ENCODE data around the gene FHIT. TPM values are rescaled to one million over a fixed set of nuclear protein-coding genes. Genes with fewer than 3 reads are reported as not detected.
"Not testable (repeated sequence)": the region's sequence is repeated elsewhere in the genome, so short reads cannot be mapped to it uniquely, and the experiment has no call there.

The FHIT gene
- total RNA-seq, 2 experiments from 2014 or later = 86.0 to 90.6 TPM

DNA sequence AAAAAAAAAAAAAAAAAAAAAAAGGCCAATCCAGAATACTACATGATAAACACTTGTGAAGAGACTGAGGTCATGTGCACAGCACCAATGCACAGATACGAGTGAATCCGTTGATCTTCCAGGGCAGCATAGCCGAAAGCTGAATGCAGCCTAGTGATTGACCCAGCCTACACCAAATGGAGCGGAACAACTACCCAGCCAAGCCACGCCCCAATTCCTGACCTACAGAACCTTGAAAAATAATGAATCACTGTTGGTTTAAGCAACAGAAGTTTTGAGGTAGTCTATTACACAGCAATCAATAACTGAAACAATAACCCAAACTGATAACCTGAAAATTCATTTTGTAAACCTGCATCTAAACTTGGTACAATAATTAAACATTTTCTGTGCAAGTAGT lies 361.0 kb downstream of the FHIT start:
- Histone ChIP-seq H3K4me1 (ENCODE audit: insufficient read depth, low read length) (no peaks in the 10 kb centered on the region), H3K36me3 (ENCODE audit: insufficient read depth, low read length) (no peaks in the 10 kb centered on the region), H3K4me3 (ENCODE audit: low read length) (no peak overlapping the region), H3K27ac (ENCODE audit: low read depth in 1 of 2, low read length in 2 of 2) (no peak overlapping the region), H3K9me3 (ENCODE audit: control insufficient read depth in 1 of 2, insufficient read depth in 1 of 2, low read length in 2 of 2) (no peaks in the 10 kb centered on the region), H3K27me3 (ENCODE audit: control insufficient read depth in 1 of 2, insufficient read depth in 2 of 2, low read length in 2 of 2) (no peaks in the 10 kb centered on the region)
- intact Hi-C loops (cut with DNase I, micrococcal nuclease) = no loop called here
- POLR2A ChIA-PET = no interaction called here
- Mint-ChIP-seq H3K36me3 (ENCODE audit: low read depth) (no peaks in the 10 kb centered on the region), H3K27ac (no peak overlapping the region), H3K4me1 (ENCODE audit: low read depth) (no peaks in the 10 kb centered on the region), H3K4me3 (no peak overlapping the region), H3K27me3 (no peaks in the 10 kb centered on the region), H3K9me3 (no peaks in the 10 kb centered on the region)
- DNase-seq = no peak
- no peak for ATAC-seq (ENCODE audit: poor library complexity)
- no peak for TF ChIP-seq CTCF (IDR thresholded peaks at IDR 0.05)
- CTCF ChIA-PET = interaction anchor here (0.6 kb wide), 1 partner anchor 361 kb away, joined by 3 read pairs; the partner anchor contains the start of gene FHIT

DNA sequence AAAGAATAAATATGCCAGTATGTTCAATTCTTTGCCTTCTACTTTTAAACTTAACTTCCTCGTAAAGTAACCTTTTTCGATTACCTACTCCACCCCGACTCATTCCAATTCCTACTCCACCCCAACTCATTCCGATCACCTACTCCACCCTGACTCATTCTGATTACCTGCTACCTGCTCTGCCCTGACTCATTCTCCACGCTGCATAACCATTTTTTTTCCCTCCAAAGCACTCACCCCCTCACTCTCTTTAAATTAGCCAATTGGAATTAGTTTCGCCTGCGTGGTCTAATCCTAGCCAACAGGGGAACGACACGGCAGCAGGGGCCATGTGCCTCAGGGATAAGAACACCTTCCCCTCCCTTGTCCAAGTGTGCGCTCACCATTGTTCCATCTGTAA lies 362.3 kb downstream of the FHIT start:
- H3K27me3 Mint-ChIP-seq; H3K4me1 Mint-ChIP-seq (ENCODE audit: low read depth); ATAC-seq (ENCODE audit: poor library complexity); intact Hi-C loops (cut with DNase I, micrococcal nuclease); H3K27ac ChIP-seq (ENCODE audit: low read depth in 1 of 2, low read length in 2 of 2); H3K36me3 ChIP-seq (ENCODE audit: insufficient read depth, low read length); H3K4me1 ChIP-seq (ENCODE audit: insufficient read depth, low read length); DNase-seq; H3K9me3 Mint-ChIP-seq; H3K36me3 Mint-ChIP-seq (ENCODE audit: low read depth); CTCF ChIA-PET; H3K27ac Mint-ChIP-seq; H3K4me3 Mint-ChIP-seq; POLR2A ChIA-PET; H3K9me3 ChIP-seq (ENCODE audit: control insufficient read depth in 1 of 2, insufficient read depth in 1 of 2, low read length in 2 of 2); H3K4me3 ChIP-seq (ENCODE audit: low read length); H3K27me3 ChIP-seq (ENCODE audit: control insufficient read depth in 1 of 2, insufficient read depth in 2 of 2, low read length in 2 of 2): not testable (repeated sequence)

DNA sequence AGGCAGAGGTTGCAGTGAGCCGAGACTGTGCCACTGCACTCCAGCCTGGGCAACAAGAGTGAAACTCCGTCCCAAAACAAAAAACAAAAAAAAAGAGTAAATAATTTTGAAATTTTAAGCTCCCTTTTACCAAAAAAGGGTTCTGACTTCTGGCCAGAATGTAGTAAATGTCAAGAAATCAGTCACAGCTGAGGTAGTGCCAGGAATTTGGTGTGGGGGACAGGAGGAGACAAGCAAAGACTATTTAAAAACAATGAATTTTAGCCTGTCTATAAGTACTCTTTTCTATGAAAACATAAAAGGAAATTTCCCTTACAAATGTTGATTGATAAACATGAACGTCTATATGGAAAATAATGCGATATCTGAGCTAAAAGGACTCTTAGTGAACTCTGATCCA lies 363.7 kb downstream of the FHIT start:
- Mint-ChIP-seq H3K4me3 (no peak overlapping the region), H3K36me3 (ENCODE audit: low read depth) (no peaks in the 10 kb centered on the region), H3K4me1 (ENCODE audit: low read depth) (no peaks in the 10 kb centered on the region), H3K27me3 (no peaks in the 10 kb centered on the region), H3K27ac (no peak overlapping the region), H3K9me3 (peaks cover 5% of the 10 kb centered on the region)
- intact Hi-C loops (cut with DNase I, micrococcal nuclease) = no loop called here
- no peaks in the 10 kb centered on the region for H3K4me1 ChIP-seq (ENCODE audit: insufficient read depth, low read length)
- no peaks in the 10 kb centered on the region for H3K9me3 ChIP-seq (ENCODE audit: control insufficient read depth in 1 of 2, insufficient read depth in 1 of 2, low read length in 2 of 2)
- no peak overlapping the region for H3K27ac ChIP-seq (ENCODE audit: low read depth in 1 of 2, low read length in 2 of 2)
- ATAC-seq (ENCODE audit: poor library complexity) (no peak), DNase-seq (no peak)
- ChIA-PET POLR2A (no interaction called here), CTCF (no interaction called here)
- no peak overlapping the region for H3K4me3 ChIP-seq (ENCODE audit: low read length)
- no peaks in the 10 kb centered on the region for H3K27me3 ChIP-seq (ENCODE audit: control insufficient read depth in 1 of 2, insufficient read depth in 2 of 2, low read length in 2 of 2)
- no peaks in the 10 kb centered on the region for H3K36me3 ChIP-seq (ENCODE audit: insufficient read depth, low read length)
- TF ChIP-seq CTCF (IDR thresholded peaks at IDR 0.05) = no peak

DNA sequence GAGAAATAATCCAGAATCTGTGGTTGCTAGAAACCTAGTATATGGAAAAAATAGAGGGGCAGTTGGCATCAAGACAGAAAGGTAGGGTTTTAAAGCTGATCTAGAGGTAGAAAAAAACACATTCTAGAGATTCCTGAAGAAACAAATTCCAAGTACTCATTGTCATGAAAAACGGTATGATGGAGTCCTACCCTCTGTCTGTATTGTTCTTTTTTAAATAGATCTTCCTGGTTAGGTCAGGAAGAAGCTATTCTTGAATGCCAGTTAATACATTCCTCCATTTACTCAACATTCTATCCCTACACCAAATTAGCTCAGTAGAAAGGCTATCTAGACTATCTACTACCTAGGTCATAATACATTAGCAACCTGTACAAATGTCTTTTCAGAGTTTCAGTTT lies 364.7 kb downstream of the FHIT start:
- no peak overlapping the region for H3K4me3 Mint-ChIP-seq
- no peak overlapping the region for H3K27ac Mint-ChIP-seq
- no peak for TF ChIP-seq CTCF (IDR thresholded peaks at IDR 0.05)

More for the DNA sequence above, 364.7 kb downstream of the FHIT start:
- peaks cover 5% of the 10 kb centered on the region for H3K9me3 Mint-ChIP-seq
- H3K9me3 ChIP-seq (ENCODE audit: control insufficient read depth in 1 of 2, insufficient read depth in 1 of 2, low read length in 2 of 2) = no peaks in the 10 kb centered on the region
- DNase-seq = no peak
- no peak for ATAC-seq (ENCODE audit: poor library complexity)
- no peak overlapping the region for H3K4me3 ChIP-seq (ENCODE audit: low read length)
- H3K4me1 ChIP-seq (ENCODE audit: insufficient read depth, low read length) = no peaks in the 10 kb centered on the region
- H3K27me3 ChIP-seq (ENCODE audit: control insufficient read depth in 1 of 2, insufficient read depth in 2 of 2, low read length in 2 of 2) = no peaks in the 10 kb centered on the region
- no peak overlapping the region for H3K27ac ChIP-seq (ENCODE audit: low read depth in 1 of 2, low read length in 2 of 2)
- ChIA-PET POLR2A (no interaction called here), CTCF (no interaction called here)
- H3K27me3 Mint-ChIP-seq = no peaks in the 10 kb centered on the region
- intact Hi-C loops (cut with DNase I, micrococcal nuclease) = no loop called here
- H3K36me3 ChIP-seq (ENCODE audit: insufficient read depth, low read length) = no peaks in the 10 kb centered on the region
- no peaks in the 10 kb centered on the region for H3K36me3 Mint-ChIP-seq (ENCODE audit: low read depth)
- no peaks in the 10 kb centered on the region for H3K4me1 Mint-ChIP-seq (ENCODE audit: low read depth)

Data from CD4-positive, alpha-beta T cell (primary cell).